HepG2 (cell line): ENCODE measurements around the gene DMKN. TPM values are rescaled to one million over a fixed set of nuclear protein-coding genes. Genes with fewer than 3 reads are reported as not detected.

Source experiments
- ARNT2 ChIP-seq: sonication (generic); formaldehyde crosslinking; IDR thresholded peaks from 2 replicates; pipeline ENCODE4 v1.8.0; 2022; ENCODE audit warnings: mild to moderate bottlenecking, low read depth, missing genetic modification reagents, moderate library complexity
- ATAD3A ChIP-seq: sonication (generic); formaldehyde crosslinking; IDR thresholded peaks from 2 replicates; pipeline ENCODE4 v1.4.0; 2020; ENCODE audit warnings: missing genetic modification reagents
- FOXJ3 ChIP-seq: sonication (generic); formaldehyde crosslinking; IDR thresholded peaks from 2 replicates; pipeline ENCODE4 v1.4.0; 2020; ENCODE audit warnings: missing genetic modification reagents, mild to moderate bottlenecking, borderline replicate concordance
- HDAC6 ChIP-seq: fragments of 200-600 bp; sonication (generic); IDR thresholded peaks from 2 replicates; pipeline ENCODE4 v1.7.0; 2017; ENCODE audit warnings: mild to moderate bottlenecking, antibody characterized with exemption, low read length, low read depth
- HES4 ChIP-seq: sonication (generic); formaldehyde crosslinking; IDR thresholded peaks from 2 replicates; pipeline ENCODE4 v1.9.0; 2021; ENCODE audit warnings: mild to moderate bottlenecking, missing genetic modification reagents, borderline replicate concordance
- MATR3 ChIP-seq: sonication (generic); formaldehyde crosslinking; IDR thresholded peaks from 2 replicates; pipeline ENCODE4 v1.4.0; 2020; ENCODE audit warnings: missing genetic modification reagents
- NFYB ChIP-seq: sonication (generic); formaldehyde crosslinking; IDR thresholded peaks from 2 replicates; pipeline ENCODE4 v1.4.0; 2020; ENCODE audit warnings: missing genetic modification reagents
- SMAD9 ChIP-seq: sonication (generic); formaldehyde crosslinking; IDR thresholded peaks from 2 replicates; pipeline ENCODE4 v1.5.1; 2020; ENCODE audit warnings: mild to moderate bottlenecking, missing genetic modification reagents
- SMARCC2 ChIP-seq: fragments of 450-650 bp; IDR thresholded peaks from 2 replicates; pipeline ENCODE4 v1.6.1; 2017; ENCODE audit warnings: antibody characterized with exemption, mild to moderate bottlenecking
- SRY ChIP-seq: sonication (generic); formaldehyde crosslinking; IDR thresholded peaks from 2 replicates; pipeline ENCODE4 v1.8.0; 2022; ENCODE audit warnings: mild to moderate bottlenecking, missing genetic modification reagents
- TGIF2 ChIP-seq: IDR thresholded peaks from 2 replicates; pipeline ENCODE4 v1.6.1; 2016; ENCODE audit warnings: control low read depth, missing compliant biosample characterization
- TOPORS ChIP-seq: sonication (generic); formaldehyde crosslinking; IDR thresholded peaks from 2 replicates; pipeline ENCODE4 v1.8.0; 2023; ENCODE audit warnings: mild to moderate bottlenecking, missing genetic modification reagents
- TP53 ChIP-seq: sonication (generic); formaldehyde crosslinking; conservative IDR thresholded peaks from 2 replicates; pipeline ENCODE4 v1.4.0; 2020; ENCODE audit warnings: missing genetic modification reagents
- TRAFD1 ChIP-seq: sonication (generic); formaldehyde crosslinking; IDR thresholded peaks from 2 replicates; pipeline ENCODE4 v1.5.1; 2020; ENCODE audit warnings: missing genetic modification reagents, mild to moderate bottlenecking, borderline replicate concordance
- YEATS2 ChIP-seq: sonication (generic); formaldehyde crosslinking; IDR thresholded peaks from 2 replicates; pipeline ENCODE4 v1.4.0; 2020; ENCODE audit warnings: missing genetic modification reagents, borderline replicate concordance
- ZBTB14 ChIP-seq: sonication (generic); formaldehyde crosslinking; IDR thresholded peaks from 2 replicates; pipeline ENCODE4 v1.4.0; 2020; ENCODE audit warnings: missing genetic modification reagents
- ZFP91 ChIP-seq: sonication (generic); formaldehyde crosslinking; IDR thresholded peaks from 2 replicates; pipeline ENCODE4 v1.9.0; 2022; ENCODE audit warnings: missing genetic modification reagents, mild to moderate bottlenecking, borderline replicate concordance
- ZMYM3 ChIP-seq: sonication (generic); formaldehyde crosslinking; IDR thresholded peaks from 2 replicates; pipeline ENCODE4 v1.5.1; 2020; ENCODE audit warnings: mild to moderate bottlenecking, missing genetic modification reagents
- ZNF260 ChIP-seq: sonication (generic); formaldehyde crosslinking; IDR thresholded peaks from 2 replicates; pipeline ENCODE4 v1.4.0; 2020; ENCODE audit warnings: missing genetic modification reagents, low read depth, mild to moderate bottlenecking, borderline replicate concordance
- ZNF543 ChIP-seq: sonication (generic); formaldehyde crosslinking; IDR thresholded peaks from 2 replicates; pipeline ENCODE4 v1.4.0; 2020; ENCODE audit warnings: mild to moderate bottlenecking, missing genetic modification reagents
- ZNF576 ChIP-seq: sonication (generic); formaldehyde crosslinking; IDR thresholded peaks from 2 replicates; pipeline ENCODE4 v1.4.0; 2020; ENCODE audit warnings: mild to moderate bottlenecking, missing genetic modification reagents
- ZNF713 ChIP-seq: sonication (generic); formaldehyde crosslinking; IDR thresholded peaks from 2 replicates; pipeline ENCODE4 v1.4.0; 2020; ENCODE audit warnings: mild to moderate bottlenecking, missing genetic modification reagents
- ZSCAN21 ChIP-seq: sonication (generic); formaldehyde crosslinking; IDR thresholded peaks from 2 replicates; pipeline ENCODE4 v1.8.0; 2022; ENCODE audit warnings: mild to moderate bottlenecking, missing genetic modification reagents, moderate library complexity, borderline replicate concordance
- polyA plus RNA-seq, 8 experiments: library from polyadenylated mRNA; depleted of rRNA in 3 of 8; stranded (reverse) in 7 of 8; unstranded in 1 of 8; fragments of >200 nt; fragmentation: Illumina TruSeq in 4 of 8; extraction: Trizol in 4 of 8; gene quantifications; 2 replicates each; pipeline versions ENCODE4 v1.2.1 to v1.2.3, GENCODE V29; 2011 to 2016; ENCODE audit warnings: low read depth in 4 of 8, missing spikeins in 1 of 8, mixed read lengths in 1 of 8; ENCODE audit not compliant: insufficient read depth in 1 of 8
- total RNA-seq, 5 experiments: library from RNA; depleted of rRNA; stranded (reverse); fragments of >200 nt; fragmentation: Illumina TruSeq; extraction: Trizol; gene quantifications; 2 replicates each; pipeline ENCODE4 v1.2.3, GENCODE V29; 2016; ENCODE audit warnings: low read depth in 1 of 5

The DMKN gene
- total and polyA plus RNA-seq, 2 of the 13 experiments (the other 11 are each of a cell fraction or from before 2014, with no cell fraction given) = 50.8 to 57.1 TPM

GRCh38 chr19:35509861-35510625, 3.4 kb downstream of the DMKN start (continued):
- no peak for TF ChIP-seq YEATS2
- no peak for TF ChIP-seq TRAFD1 (CRISPR knock-in tag)
- no peak for TF ChIP-seq SRY (CRISPR knock-in tag)
- TF ChIP-seq TP53 (CRISPR knock-in tag) = no peak
- TF ChIP-seq HES4 (CRISPR knock-in tag) = 0 out of 2 replicates have a peak, but pooled peaks have one; percentile 51
- TF ChIP-seq ZNF260 (CRISPR knock-in tag) = no peak
- TF ChIP-seq SMARCC2 = no peak
- TF ChIP-seq ZNF713 = no peak
- peak; percentile 58; the same call in 1 of the 2 replicates for TF ChIP-seq TGIF2 (CRISPR knock-in tag)
- no peak for TF ChIP-seq FOXJ3
- peak; percentile 70 for TF ChIP-seq ZMYM3
- TF ChIP-seq HDAC6 = no peak
- TF ChIP-seq ZFP91 (CRISPR knock-in tag) = peak; percentile 72; the same call in 1 of the 2 replicates
- no peak for TF ChIP-seq TOPORS
- no peak for TF ChIP-seq MATR3
- TF ChIP-seq NFYB (CRISPR knock-in tag) = 0 out of 2 replicates have a peak, but pooled peaks have one; percentile 22
- no peak; the same call in 1 of the 2 replicates for TF ChIP-seq ZBTB14
- no peak for TF ChIP-seq SMAD9 (CRISPR knock-in tag)
- no peak for TF ChIP-seq ARNT2 (CRISPR knock-in tag)
- TF ChIP-seq ZNF543 = no peak
- TF ChIP-seq ZSCAN21 (CRISPR knock-in tag) = 0 out of 2 replicates have a peak, but pooled peaks have one; percentile 27
- TF ChIP-seq ZNF576 (CRISPR knock-in tag) = no peak
- TF ChIP-seq ATAD3A (CRISPR knock-in tag) = no peak
